Fibroblast of the aortic adventitia (primary cell): ENCODE data around the gene G3BP1. TPM values are rescaled to one million over a fixed set of nuclear protein-coding genes. Genes with fewer than 3 reads are reported as not detected.
"Not testable (repeated sequence)": the region's sequence is repeated elsewhere in the genome, so short reads cannot be mapped to it uniquely, and the experiment has no call there.

ENCODE experiments used
- DNase-seq: peaks from one replicate; pipeline ENCODE4 v3.0.0-alpha.2; 2010; ENCODE audit warnings: low read depth
- H3K4me3 ChIP-seq: 2 replicates; pipeline ENCODE4 v1.5.1; 2011; ENCODE audit warnings: low read depth, mild to moderate bottlenecking, control low read depth, low read length, moderate library complexity
- total RNA-seq: library from RNA; depleted of rRNA; stranded (reverse); fragments of >200 nt; gene quantifications from 2 replicates; pipeline ENCODE4 v1.2.3, GENCODE V29; 2012; ENCODE audit warnings: low replicate concordance
- TF ChIP-seq, protein P1 (sequence below): IDR thresholded peaks from 2 replicates; pipeline ENCODE4 v1.5.1; 2011; ENCODE audit warnings: mild to moderate bottlenecking, low read length, control low read depth, inconsistent platforms; ENCODE audit not compliant: insufficient read depth

G3BP1 gene
- total RNA-seq, 1 donor = 239 TPM

DNA sequence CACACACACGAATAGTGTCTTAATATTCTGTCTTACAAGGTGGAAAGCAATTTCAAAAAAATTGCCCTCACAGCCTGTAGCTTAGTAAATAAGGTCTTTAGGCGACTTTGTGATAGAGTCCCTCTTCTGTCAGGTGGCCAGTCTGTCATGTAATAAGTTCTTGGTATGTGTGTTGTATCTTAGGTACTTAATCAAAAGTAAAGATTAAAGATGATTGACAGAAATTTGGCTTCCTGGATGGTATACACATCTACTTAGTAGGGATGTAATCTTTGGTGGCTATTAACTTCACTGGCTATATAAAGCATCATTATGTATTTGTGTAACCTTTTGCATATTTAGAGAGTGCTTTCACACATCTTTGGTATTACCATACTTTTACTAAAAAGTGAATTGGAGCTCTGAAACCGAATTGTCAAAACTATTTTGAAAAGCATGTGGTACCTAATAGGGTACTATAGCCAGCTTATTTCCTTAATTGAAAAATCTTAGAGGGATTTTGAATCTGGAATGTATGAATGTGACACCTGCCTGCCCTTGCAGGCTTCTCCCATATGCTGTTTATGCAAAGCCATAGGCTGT is 3.4 kb downstream of the G3BP1 start:
- peak overlapping the region; percentile 6 for H3K4me3 ChIP-seq
- TF ChIP-seq, protein P1, sequence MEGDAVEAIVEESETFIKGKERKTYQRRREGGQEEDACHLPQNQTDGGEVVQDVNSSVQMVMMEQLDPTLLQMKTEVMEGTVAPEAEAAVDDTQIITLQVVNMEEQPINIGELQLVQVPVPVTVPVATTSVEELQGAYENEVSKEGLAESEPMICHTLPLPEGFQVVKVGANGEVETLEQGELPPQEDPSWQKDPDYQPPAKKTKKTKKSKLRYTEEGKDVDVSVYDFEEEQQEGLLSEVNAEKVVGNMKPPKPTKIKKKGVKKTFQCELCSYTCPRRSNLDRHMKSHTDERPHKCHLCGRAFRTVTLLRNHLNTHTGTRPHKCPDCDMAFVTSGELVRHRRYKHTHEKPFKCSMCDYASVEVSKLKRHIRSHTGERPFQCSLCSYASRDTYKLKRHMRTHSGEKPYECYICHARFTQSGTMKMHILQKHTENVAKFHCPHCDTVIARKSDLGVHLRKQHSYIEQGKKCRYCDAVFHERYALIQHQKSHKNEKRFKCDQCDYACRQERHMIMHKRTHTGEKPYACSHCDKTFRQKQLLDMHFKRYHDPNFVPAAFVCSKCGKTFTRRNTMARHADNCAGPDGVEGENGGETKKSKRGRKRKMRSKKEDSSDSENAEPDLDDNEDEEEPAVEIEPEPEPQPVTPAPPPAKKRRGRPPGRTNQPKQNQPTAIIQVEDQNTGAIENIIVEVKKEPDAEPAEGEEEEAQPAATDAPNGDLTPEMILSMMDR = no peak
- no peak for DNase-seq

DNA sequence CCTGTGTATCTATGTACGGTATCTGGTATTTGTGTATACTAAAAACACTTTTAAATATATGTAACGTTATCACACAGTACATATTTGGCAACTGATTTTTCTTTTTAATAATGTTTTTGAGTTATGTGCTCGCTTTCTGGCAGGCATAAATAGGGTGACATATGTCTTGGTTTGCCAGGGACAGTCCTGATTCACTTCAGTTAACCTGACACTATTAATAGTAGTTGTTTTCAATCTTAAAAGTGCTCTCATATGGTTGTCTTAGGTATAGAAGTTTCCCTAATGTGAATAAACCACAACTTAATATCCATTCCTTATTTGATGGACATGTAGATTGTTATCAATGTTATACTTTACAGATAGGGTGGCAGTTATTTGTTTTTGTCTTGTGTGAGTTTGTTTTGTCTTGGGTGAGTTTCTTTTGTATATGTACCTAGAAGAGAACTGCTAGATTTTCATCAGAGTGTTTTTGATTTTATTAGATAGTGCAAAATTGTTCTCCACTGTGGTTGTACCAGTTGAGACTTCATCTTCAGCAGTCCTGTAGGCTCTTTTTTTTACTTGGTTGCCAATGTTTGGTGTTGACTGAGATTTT is 7.9 kb downstream of the G3BP1 start:
- no peak for DNase-seq
- H3K4me3 ChIP-seq = no peak overlapping the region
- TF ChIP-seq, protein P1 = no peak

DNA sequence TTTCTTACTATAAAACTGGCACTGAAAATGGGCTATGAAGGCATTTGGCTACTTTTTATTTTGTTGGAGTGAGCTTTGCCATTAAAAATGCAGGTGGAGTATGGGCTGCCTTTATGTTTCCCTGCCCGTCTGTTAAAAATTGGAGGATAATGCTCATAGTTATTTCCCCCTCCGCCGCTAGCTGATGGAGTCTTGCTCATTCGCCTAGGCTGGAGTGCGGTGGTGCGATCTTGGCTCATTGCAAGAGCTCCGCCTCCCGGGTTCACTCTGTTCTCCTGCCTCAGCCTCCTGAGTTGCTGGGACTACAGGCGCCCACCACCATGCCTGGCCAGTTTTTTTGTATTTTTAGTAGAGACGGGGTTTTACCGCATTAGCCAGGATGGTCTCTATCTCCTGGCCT is 8.6 kb downstream of the G3BP1 start:
- no peak overlapping the region for H3K4me3 ChIP-seq
- TF ChIP-seq, protein P1 = no peak
- no peak for DNase-seq

DNA sequence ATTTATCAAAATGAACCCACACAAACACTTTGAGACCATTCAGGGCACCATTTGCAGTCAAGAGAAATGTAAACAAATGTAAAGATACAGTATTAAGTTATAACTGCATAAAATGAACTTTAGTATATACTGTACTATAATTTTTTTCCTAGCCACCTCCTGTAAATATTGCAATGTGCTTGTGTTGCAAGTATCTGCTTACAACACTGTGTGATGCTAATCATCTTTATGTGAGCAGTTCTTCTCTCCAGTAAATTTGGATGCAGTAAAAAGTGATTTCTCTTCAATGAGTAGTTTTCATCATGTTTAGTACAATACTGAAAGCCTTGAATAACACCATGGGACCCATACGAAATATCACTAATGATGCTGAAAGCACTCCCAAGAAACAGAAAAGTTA is 9.4 kb downstream of the G3BP1 start:
- TF ChIP-seq, protein P1 = no peak
- DNase-seq = no peak
- H3K4me3 ChIP-seq = no peak overlapping the region

DNA sequence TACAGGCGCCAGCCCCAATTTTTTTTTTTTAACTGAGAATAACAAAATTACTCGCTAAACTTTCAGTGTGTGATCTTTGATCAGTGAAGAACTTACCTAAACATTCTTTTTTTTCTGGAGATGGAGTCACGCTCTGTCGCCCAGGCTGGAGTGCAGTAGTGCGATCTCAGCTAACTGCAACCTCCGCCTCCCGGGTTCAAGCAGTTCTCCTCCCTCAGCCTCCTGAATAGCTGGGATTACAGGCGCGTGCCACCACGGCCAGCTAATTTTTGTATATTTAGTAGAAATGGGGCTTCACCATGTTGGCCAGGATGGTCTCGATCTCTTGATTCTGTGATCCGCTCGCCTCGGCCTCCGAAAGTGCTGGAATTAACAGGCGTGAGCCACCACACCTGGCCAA is 11.9 kb downstream of the G3BP1 start:
- H3K4me3 ChIP-seq, DNase-seq: not testable (repeated sequence)

DNA sequence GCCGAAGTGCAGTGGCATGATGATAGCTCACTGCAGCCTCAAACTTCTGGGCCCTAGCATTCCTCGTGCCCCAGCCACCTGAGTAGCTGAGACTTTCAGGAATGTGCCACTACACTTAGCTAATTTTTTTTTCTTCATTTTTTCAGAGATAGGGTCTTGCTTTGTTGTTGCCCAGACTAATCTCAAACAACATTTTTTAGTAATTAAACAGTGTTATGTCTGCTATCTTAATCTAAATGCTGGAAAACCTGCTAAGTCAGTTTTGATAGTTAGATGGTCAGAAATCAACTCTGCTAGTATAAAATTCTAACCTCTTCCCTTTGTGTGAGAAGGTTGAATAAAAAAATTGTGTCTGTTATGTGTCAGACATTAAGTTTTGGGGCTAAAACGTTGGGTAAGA is 12.4 kb downstream of the G3BP1 start:
- no peak overlapping the region for H3K4me3 ChIP-seq
- TF ChIP-seq, protein P1 = no peak
- no peak for DNase-seq

DNA sequence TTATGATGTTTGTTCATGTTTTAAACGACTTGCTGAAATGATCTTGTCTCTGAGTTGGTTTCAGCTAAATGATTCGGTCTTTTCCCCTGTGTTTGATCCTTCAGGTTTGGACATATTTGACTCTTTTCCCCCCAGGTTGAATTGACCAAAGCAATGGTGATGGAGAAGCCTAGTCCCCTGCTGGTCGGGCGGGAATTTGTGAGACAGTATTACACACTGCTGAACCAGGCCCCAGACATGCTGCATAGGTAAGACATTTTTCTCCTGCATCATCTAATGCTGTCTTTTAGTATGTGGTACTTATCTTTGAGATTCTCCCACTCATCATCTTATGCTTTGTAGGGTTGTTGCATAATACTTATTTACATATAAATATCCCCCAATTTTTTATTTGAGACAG is 14.7 kb downstream of the G3BP1 start:
- no peak overlapping the region for H3K4me3 ChIP-seq
- TF ChIP-seq, protein P1 = peak; percentile 6
- DNase-seq = no peak
